MG63 (cell line): ENCODE data around the gene MEN1. TPM values are rescaled to one million over a fixed set of nuclear protein-coding genes. Genes with fewer than 3 reads are reported as not detected.

ENCODE experiments used
- total RNA-seq: library from RNA; depleted of rRNA; stranded (reverse); fragments of >200 nt; shearing (Covaris generic); gene quantifications from 2 replicates; pipeline ENCODE4 v1.2.3, GENCODE V29; 2014; ENCODE audit warnings: low replicate concordance; rRNA removed

The MEN1 gene
- total RNA-seq, 1 experiment from 2014 or later: 13.3 TPM

Other genes with a start within 250 kb of the MEN1 start
- gene SLC22A12, start 219.3 kb downstream of the MEN1 start, total RNA-seq: not detected in 2 replicates
- 4.2 and 12.7 TPM in 2 replicates for gene NRXN2, start 87.4 kb downstream of the MEN1 start, total RNA-seq
- not detected in 2 replicates for gene RASGRP2, start 66.4 kb downstream of the MEN1 start, total RNA-seq
- not detected in 2 replicates for gene PYGM, start 50.6 kb downstream of the MEN1 start, total RNA-seq
- 70.1 and 72.2 TPM in 2 replicates for gene SF1, start 32.0 kb downstream of the MEN1 start, total RNA-seq
- gene MAP4K2, start 7.3 kb downstream of the MEN1 start, total RNA-seq: 6.2 and 14.8 TPM in 2 replicates
- gene CDC42BPG, start 34.1 kb upstream of the MEN1 start, total RNA-seq: 0.07 and 0.36 TPM in 2 replicates
- 62.9 and 64.8 TPM in 2 replicates for gene EHD1, start 68.1 kb upstream of the MEN1 start, total RNA-seq
- gene ATG2A, start 106.7 kb upstream of the MEN1 start, total RNA-seq: 4.6 and 18.6 TPM in 2 replicates
- gene PPP2R5B, start 114.1 kb upstream of the MEN1 start, total RNA-seq: 5.4 and 8.8 TPM in 2 replicates
- not detected in 2 replicates for gene GPHA2, start 125.3 kb upstream of the MEN1 start, total RNA-seq
- not detected in 2 replicates for gene MAJIN, start 161.6 kb upstream of the MEN1 start, total RNA-seq
- gene BATF2, start 186.4 kb upstream of the MEN1 start, total RNA-seq: 1.3 TPM in 1 of 2 replicates, not detected in the other
- 170 and 249 TPM in 2 replicates for gene ARL2, start 203.6 kb upstream of the MEN1 start, total RNA-seq
- 11.2 and 18.5 TPM in 2 replicates for gene SNX15, start 216.9 kb upstream of the MEN1 start, total RNA-seq
- 42.1 and 54.8 TPM in 2 replicates for gene SAC3D1, start 230.7 kb upstream of the MEN1 start, total RNA-seq
- not detected in 2 replicates for gene NAALADL1, start 248.0 kb upstream of the MEN1 start, total RNA-seq